Kidney (tissue), 14 donors: Measurements from ENCODE around the gene PLCZ1. TPM values are rescaled to one million over a fixed set of nuclear protein-coding genes. Genes with fewer than 3 reads are reported as not detected.

Experiments used
- DNase-seq, 5 donors: peaks; one replicate each; pipeline ENCODE4 v3.0.0-alpha.2; 2013 to 2020
- FAIRE-seq: peaks from 2 replicates; lab custom pipeline; 2012; peaks lifted over from hg19 to GRCh38; lab: Jason Lieb, UNC
- H3K27ac ChIP-seq, 2 donors: one replicate each; pipeline ENCODE4 v1.7.0; 2013; ENCODE audit warnings: low read depth in 2 of 2, low read length in 2 of 2, inconsistent platforms in 1 of 2
- H3K27me3 ChIP-seq: one replicate; pipeline ENCODE4 v1.7.1; 2013; ENCODE audit warnings: low read length, inconsistent platforms; ENCODE audit not compliant: control insufficient read depth, insufficient read depth
- H3K36me3 ChIP-seq, 3 donors: one replicate each; pipeline versions ENCODE4 v1.7.0 to v1.7.1; 2013; ENCODE audit warnings: low read length in 3 of 3, control low read depth in 1 of 3, inconsistent platforms in 1 of 3; ENCODE audit not compliant: insufficient read depth in 3 of 3, control insufficient read depth in 2 of 3
- H3K4me1 ChIP-seq, 3 donors: one replicate each; pipeline versions ENCODE4 v1.7.0 to v1.7.1; 2013; ENCODE audit warnings: low read length in 3 of 3, inconsistent platforms in 1 of 3, low read depth in 1 of 3; ENCODE audit not compliant: control insufficient read depth in 2 of 3, insufficient read depth in 2 of 3
- H3K4me3 ChIP-seq, 3 donors: one replicate each; pipeline versions ENCODE4 v1.7.0 to v1.8.1; 2013; ENCODE audit warnings: low read length in 3 of 3, control low read depth in 1 of 3, inconsistent platforms in 1 of 3
- H3K9ac ChIP-seq, 3 donors: one replicate each; pipeline versions ENCODE4 v1.7.0 to v1.7.1; 2013; ENCODE audit warnings: low read length in 3 of 3, control low read depth in 1 of 3, inconsistent platforms in 1 of 3
- H3K9me3 ChIP-seq, 3 donors: one replicate each; pipeline versions ENCODE4 v1.7.0 to v1.7.1; 2013; ENCODE audit warnings: low read length in 3 of 3, control low read depth in 1 of 3, inconsistent platforms in 1 of 3; ENCODE audit not compliant: control insufficient read depth in 2 of 3, insufficient read depth in 1 of 3
- CTCF ChIP-seq: IDR thresholded peaks from 3 replicates; pipeline ENCODE4 v1.5.1; 2012; ENCODE audit warnings: mild to moderate bottlenecking, moderate library complexity, borderline replicate concordance; ENCODE audit not compliant: insufficient read depth; ENCODE audit errors: extremely low read depth
- intact Hi-C: fragments of 100-400 bp; cut with DNase I; formaldehyde crosslinking; loops from one replicate; pipeline ENCODE4 v1.11.1; 2022
- polyA plus RNA-seq: library from polyadenylated mRNA; stranded (reverse); fragments of 350-450 nt; fragmentation: Illumina TruSeq; extraction: RNeasy Lipid Tissue Mini Kit (QIAGEN cat#74804); gene quantifications from one replicate; pipeline ENCODE4 v1.2.3, GENCODE V29; 2014; ENCODE audit warnings: low read depth, low replicate concordance; ENCODE audit not compliant: insufficient read depth
- total RNA-seq: library from RNA; stranded (reverse); fragmentation: NEBNext Ultra II Directional; extraction: Animal tissue kit (Norgen Biotek cat#: 25700); gene quantifications from one replicate; pipeline ENCODE4 v1.2.1, GENCODE V29; 2021
- donor health status: control.
- donor health status: control.
- donor health status: control.
- donor health status: control.
- donor health status: control.
- donor health status: DM: yes; HTN: yes; CAD: no.
- donor health status: Normal renal cell carcinoma (clear cell type).

Gene PLCZ1
- total and polyA plus RNA-seq, 2 donors from 2014 or later: not detected

- H3K4me3 ChIP-seq: no peak overlapping the region
- peaks cover 0 to 5% (median 3%) of the 10 kb centered on the region in 3 donors for H3K4me1 ChIP-seq
- no peaks in the 10 kb centered on the region for H3K27me3 ChIP-seq
- H3K36me3 ChIP-seq: no peaks in the 10 kb centered on the region
- TF ChIP-seq CTCF: no peak
- DNase-seq (no peak), FAIRE-seq (no peak)
- no peaks in the 10 kb centered on the region for H3K9me3 ChIP-seq
- no peak overlapping the region for H3K27ac ChIP-seq
- intact Hi-C loops: no loop called here
- H3K9ac ChIP-seq: no peak overlapping the region
Measured at GRCh38 chr12:18755341-18755740, 17.5 kb upstream of the PLCZ1 start.

GRCh38 chr12:18754124-18754707 is 16.4 kb upstream of the PLCZ1 start:
- Histone ChIP-seq H3K9me3 (no peaks in the 10 kb centered on the region), H3K36me3 (no peaks in the 10 kb centered on the region), H3K27me3 (no peaks in the 10 kb centered on the region), H3K4me3 (peak overlapping the region in 2 of 3 donors; percentile 40 to 47), H3K4me1 (peaks cover 0 to 5% (median 3%) of the 10 kb centered on the region in 3 donors), H3K9ac (no peak overlapping the region), H3K27ac (no peak overlapping the region)
- FAIRE-seq (no peak), DNase-seq (no peak)
- intact Hi-C loops: no loop called here
- TF ChIP-seq CTCF: no peak

- intact Hi-C loops: no loop called here
- no peak for TF ChIP-seq CTCF
- Histone ChIP-seq H3K9ac (peak overlapping the region in 1 of 3 donors; percentile 20), H3K27me3 (no peaks in the 10 kb centered on the region), H3K4me1 (peaks cover 0 to 5% (median 3%) of the 10 kb centered on the region in 3 donors), H3K27ac (peak overlapping the region in 1 of 2 donors; percentile 25), H3K36me3 (no peaks in the 10 kb centered on the region), H3K9me3 (no peaks in the 10 kb centered on the region), H3K4me3 (peak overlapping the region in 2 of 3 donors; percentile 40 to 47)
- peak in 2 of 5 donors; percentile 8 to 32 for DNase-seq
- FAIRE-seq: no peak
Measured at GRCh38 chr12:18753481-18754123, 15.8 kb upstream of the PLCZ1 start.
